HG03571 (cell line): ENCODE results near the gene XYLT1.

Experiments
- ATAC-seq: cut with Tn5 transposase; IDR thresholded peaks from one replicate; pipeline ENCODE4 v1.9.1; 2021; ENCODE audit not compliant: unreplicated experiment

Gene XYLT1

DNA sequence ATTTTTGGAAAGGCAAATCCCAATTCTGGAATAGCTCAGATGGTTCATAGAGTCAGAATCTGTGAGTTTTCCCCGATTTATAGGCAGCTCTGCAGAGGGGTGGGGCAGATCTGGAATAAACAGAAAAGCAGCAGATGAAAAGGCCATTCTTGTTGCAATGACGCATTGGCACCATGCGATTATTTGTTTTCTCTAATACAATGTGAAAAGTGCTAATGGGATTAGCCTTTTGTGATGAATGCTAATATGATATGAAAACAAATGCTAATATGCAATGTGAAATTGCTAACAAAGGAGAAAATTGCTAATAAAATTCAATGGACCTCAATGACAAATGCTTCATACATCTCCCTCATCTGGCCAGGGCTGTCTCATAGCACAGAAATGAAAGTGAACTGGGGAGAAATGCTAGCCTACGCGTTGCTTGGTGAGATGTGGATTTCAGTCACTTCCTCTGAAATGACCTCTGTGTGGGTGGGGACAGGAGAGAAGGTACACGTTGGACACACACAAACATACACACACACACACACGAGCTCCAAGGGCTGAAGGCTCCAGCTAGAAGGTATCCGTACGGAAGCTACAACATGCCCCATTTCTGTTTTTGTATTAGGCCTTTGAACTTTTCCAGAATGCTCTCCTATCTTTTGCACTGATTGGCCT is 394.5 kb downstream of the XYLT1 start:
- no peak for ATAC-seq

DNA sequence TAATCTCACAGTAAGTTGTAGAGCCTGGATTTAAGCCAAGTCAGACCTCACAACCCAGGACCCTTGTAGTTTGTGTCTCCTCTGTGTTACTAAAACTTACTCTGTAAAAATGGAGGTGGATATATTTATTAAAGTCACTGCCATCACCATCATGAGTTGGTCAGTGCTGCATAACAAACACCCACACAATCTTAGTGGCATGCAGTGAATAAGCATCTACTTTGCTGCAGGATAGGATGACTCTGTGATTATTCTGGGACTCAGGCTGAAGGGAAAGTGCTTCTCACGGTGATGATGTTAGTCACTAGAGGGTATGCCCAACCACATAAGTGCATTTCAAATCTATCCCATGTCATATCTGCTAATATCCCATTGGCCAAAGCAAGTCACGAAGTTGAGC is 398.7 kb downstream of the XYLT1 start:
- ATAC-seq, result no peak

DNA sequence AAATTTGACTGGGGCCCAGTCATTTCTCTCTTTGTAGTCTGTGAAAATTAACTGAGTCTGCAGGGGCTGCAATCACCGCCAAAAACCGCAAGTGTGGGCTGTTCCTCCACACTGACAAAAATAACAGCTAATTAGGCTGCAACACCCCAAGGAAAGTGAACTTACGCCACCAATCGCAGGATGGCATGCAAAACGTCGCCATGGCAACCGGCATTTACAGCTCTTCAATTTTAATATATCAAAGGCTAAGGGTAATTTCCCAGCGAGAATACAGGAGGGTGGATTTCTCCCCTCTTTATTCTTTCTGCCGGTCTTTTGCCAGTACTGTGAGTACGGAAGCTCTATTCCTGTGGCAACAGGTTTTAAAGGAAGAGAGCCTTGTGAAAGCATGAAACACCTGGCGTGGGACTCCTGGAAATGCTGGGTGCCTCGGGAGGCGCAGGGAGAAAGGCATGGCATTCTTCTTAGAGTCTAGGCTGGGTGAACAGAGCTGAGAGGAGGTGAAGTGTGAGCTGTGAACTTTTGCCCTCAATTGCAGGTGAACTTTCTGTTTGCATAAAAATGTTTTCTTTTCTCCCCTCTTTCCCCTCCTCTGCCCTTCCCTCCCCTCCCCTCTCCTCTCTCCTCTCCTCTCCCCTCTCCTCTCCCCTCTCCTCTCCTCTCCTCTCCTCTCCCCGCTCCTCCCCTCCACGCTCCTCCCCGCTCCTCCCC is 399.7 kb downstream of the XYLT1 start:
- peak; percentile 63 for ATAC-seq

GRCh38 chr16:17069681-17070080 is 401.1 kb downstream of the XYLT1 start:
- ATAC-seq, result no peak

GRCh38 chr16:17068524-17068923 is 402.2 kb downstream of the XYLT1 start:
- no peak for ATAC-seq

GRCh38 chr16:17067882-17068281 is 402.9 kb downstream of the XYLT1 start:
- no peak for ATAC-seq

- no peak for ATAC-seq
Measured at GRCh38 chr16:17063201-17064139, 407.3 kb downstream of the XYLT1 start.

DNA sequence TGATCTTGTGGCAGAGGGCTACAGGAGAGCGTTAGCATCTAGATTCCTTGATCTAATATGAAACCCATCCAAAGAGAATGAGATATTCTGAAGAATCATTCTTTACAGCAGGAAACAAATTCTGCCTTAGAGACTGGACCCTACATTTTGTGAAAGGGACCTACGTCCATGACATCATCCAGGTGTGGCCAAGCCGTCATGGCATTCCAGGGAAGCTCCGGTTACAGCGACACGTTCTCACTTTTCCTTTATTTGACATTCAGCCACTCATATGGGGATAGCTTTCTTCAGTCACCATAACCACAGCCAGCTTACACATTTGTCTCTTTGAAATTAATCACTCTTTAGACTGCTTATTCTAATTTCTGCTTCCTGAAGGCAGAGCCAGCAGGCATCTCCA is 408.1 kb downstream of the XYLT1 start:
- no peak for ATAC-seq

- no peak for ATAC-seq
Measured at GRCh38 chr16:17061326-17061725, 409.4 kb downstream of the XYLT1 start.

DNA sequence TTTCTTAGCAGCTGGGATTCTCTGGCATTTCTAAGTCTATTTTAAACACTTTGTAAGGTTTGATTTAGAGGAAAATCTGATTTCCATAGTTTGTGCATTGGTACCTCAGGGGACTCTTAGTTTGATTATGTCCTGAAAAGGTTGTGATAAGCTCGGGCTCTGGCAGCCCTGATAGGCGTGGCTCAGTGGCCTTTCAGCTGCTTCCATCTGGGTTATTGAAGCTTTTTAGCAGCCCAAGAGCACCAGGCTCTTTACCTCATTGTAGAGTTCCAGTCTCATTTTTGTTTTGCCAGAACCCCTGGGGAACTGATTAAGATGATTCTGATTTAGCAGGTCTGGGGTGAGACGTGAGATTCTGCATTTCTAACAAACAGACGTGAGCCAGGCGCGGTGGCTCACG is 412.3 kb downstream of the XYLT1 start:
- ATAC-seq, result no peak

- no peak for ATAC-seq
Measured at GRCh38 chr16:17056666-17057065, 414.1 kb downstream of the XYLT1 start.

GRCh38 chr16:17053536-17054160 is 417.1 kb downstream of the XYLT1 start:
- no peak for ATAC-seq
